Gastroesophageal sphincter (tissue), 3 donors: ENCODE measurements around the gene RAB3B.

Source experiments
- EP300 ChIP-seq: sonication (generic); formaldehyde crosslinking; IDR thresholded peaks from one replicate; pipeline ENCODE4 v1.6.1; 2017; ENCODE audit warnings: antibody characterized with exemption, mild to moderate bottlenecking
- POLR2A ChIP-seq, 2 donors: fragments of 450-650 bp; IDR thresholded peaks; one replicate each; pipeline ENCODE4 v1.6.1; 2017; ENCODE audit warnings: antibody characterized with exemption in 2 of 2, mild to moderate bottlenecking in 2 of 2, moderate library complexity in 1 of 2
- POLR2AphosphoS5 ChIP-seq: sonication (generic); formaldehyde crosslinking; IDR thresholded peaks from one replicate; pipeline ENCODE4 v1.6.1; 2017; ENCODE audit warnings: antibody characterized with exemption
- TF ChIP-seq, protein P1 (sequence below), 4 experiments: fragments of 200-600 bp in 2 of 4; fragments of 450-650 bp in 2 of 4; sonication (generic) in 1 of 4; IDR thresholded peaks; one replicate each; pipeline ENCODE4 v1.5.1; 2017 to 2019; ENCODE audit warnings: antibody characterized with exemption in 4 of 4, mild to moderate bottlenecking in 2 of 4, moderate library complexity in 2 of 4

DNA sequence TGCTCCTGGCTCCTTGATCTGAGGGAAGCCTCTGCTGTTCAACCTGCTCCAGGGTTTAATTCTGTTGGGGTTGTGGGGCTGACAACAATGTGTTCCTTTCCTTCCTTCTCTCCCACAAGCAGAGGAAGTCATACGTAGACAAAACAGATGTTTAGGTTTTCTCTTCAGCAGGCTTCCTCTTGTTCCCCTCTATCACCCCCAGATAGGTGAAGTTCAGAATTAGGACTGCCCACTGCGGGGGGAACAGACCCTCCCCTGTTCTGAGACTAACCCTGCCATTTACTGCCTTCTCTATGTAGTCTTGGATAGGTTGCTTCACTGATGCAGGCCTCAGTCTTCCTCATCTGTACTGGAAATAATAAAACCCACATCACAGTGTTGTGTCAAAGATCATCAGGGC lies 82.0 kb downstream of the RAB3B start:
- TF ChIP-seq POLR2A (IDR thresholded peaks at IDR 0.05) (no peak), EP300 (no peak), POLR2AphosphoS5 (no peak)
- TF ChIP-seq, protein P1, sequence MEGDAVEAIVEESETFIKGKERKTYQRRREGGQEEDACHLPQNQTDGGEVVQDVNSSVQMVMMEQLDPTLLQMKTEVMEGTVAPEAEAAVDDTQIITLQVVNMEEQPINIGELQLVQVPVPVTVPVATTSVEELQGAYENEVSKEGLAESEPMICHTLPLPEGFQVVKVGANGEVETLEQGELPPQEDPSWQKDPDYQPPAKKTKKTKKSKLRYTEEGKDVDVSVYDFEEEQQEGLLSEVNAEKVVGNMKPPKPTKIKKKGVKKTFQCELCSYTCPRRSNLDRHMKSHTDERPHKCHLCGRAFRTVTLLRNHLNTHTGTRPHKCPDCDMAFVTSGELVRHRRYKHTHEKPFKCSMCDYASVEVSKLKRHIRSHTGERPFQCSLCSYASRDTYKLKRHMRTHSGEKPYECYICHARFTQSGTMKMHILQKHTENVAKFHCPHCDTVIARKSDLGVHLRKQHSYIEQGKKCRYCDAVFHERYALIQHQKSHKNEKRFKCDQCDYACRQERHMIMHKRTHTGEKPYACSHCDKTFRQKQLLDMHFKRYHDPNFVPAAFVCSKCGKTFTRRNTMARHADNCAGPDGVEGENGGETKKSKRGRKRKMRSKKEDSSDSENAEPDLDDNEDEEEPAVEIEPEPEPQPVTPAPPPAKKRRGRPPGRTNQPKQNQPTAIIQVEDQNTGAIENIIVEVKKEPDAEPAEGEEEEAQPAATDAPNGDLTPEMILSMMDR (IDR thresholded peaks at IDR 0.05) = no peak
